Mesothelial cell of epicardium (in vitro differentiated cells): ENCODE results near the gene PBX2. TPM values are rescaled to one million over a fixed set of nuclear protein-coding genes. Genes with fewer than 3 reads are reported as not detected.

Experiments used
- DNase-seq, 2 experiments: peaks; one replicate each; pipeline ENCODE4 v3.0.0; 2021; ENCODE audit warnings: low spot score in 2 of 2; ENCODE audit not compliant: unreplicated experiment in 2 of 2
- H3K27ac Mint-ChIP-seq: 2 replicates; pipeline ENCODE4 v1.8.0; 2021; ENCODE audit warnings: mixed read lengths
- H3K27me3 Mint-ChIP-seq: 2 replicates; pipeline ENCODE4 v1.8.0; 2021; ENCODE audit warnings: low read depth, mixed read lengths
- H3K36me3 Mint-ChIP-seq: 2 replicates; pipeline ENCODE4 v1.8.0; 2021; ENCODE audit warnings: mixed read lengths
- H3K4me1 Mint-ChIP-seq: 2 replicates; pipeline ENCODE4 v1.8.0; 2021; ENCODE audit warnings: mixed read lengths
- H3K4me3 Mint-ChIP-seq: 2 replicates; pipeline ENCODE4 v1.8.0; 2021; ENCODE audit warnings: mild to moderate bottlenecking, moderate library complexity, mixed read lengths
- H3K9me3 Mint-ChIP-seq: 2 replicates; pipeline ENCODE4 v1.8.0; 2021; ENCODE audit warnings: mixed read lengths
- total RNA-seq: library from RNA; stranded (reverse); gene quantifications from 3 replicates; pipeline ENCODE4 v1.2.1, GENCODE V29; 2021
- TF ChIP-seq, protein P1 (sequence below): fragments of 200-600 bp; sonication (generic); IDR thresholded peaks from one replicate; pipeline ENCODE4 v1.5.0; 2021; ENCODE audit warnings: antibody characterized with exemption; ENCODE audit not compliant: unreplicated experiment

Gene PBX2
- total RNA-seq, 1 donor from 2014 or later, result 236 TPM

DNA sequence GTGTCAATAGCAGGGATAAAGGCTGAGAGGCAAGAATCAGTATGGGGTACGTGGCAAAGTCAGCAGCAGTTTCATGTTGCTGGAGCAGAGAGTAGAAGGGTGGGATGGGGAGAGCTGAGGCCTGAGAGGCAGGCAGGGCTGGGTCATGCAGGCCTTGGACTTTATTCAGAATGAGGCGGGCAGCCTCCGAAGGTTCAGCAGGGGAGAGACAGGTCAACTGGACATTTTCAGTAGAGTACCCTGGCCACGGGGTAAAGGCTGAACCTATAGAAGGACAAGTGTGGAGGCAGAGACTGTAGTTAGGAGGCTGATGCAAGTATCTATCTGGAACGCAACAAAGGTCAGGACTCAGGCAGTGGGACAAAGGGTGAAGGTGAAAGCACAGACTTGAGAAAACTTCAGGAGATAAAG lies 20.2 kb upstream of the PBX2 start:
- TF ChIP-seq, protein P1, sequence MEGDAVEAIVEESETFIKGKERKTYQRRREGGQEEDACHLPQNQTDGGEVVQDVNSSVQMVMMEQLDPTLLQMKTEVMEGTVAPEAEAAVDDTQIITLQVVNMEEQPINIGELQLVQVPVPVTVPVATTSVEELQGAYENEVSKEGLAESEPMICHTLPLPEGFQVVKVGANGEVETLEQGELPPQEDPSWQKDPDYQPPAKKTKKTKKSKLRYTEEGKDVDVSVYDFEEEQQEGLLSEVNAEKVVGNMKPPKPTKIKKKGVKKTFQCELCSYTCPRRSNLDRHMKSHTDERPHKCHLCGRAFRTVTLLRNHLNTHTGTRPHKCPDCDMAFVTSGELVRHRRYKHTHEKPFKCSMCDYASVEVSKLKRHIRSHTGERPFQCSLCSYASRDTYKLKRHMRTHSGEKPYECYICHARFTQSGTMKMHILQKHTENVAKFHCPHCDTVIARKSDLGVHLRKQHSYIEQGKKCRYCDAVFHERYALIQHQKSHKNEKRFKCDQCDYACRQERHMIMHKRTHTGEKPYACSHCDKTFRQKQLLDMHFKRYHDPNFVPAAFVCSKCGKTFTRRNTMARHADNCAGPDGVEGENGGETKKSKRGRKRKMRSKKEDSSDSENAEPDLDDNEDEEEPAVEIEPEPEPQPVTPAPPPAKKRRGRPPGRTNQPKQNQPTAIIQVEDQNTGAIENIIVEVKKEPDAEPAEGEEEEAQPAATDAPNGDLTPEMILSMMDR, result no peak
- no peak for DNase-seq
- Mint-ChIP-seq H3K9me3 (peaks cover 8% of the 10 kb centered on the region), H3K36me3 (no peaks in the 10 kb centered on the region), H3K27ac (no peak overlapping the region), H3K4me1 (no peaks in the 10 kb centered on the region), H3K4me3 (no peak overlapping the region), H3K27me3 (peaks cover 19% of the 10 kb centered on the region)

DNA sequence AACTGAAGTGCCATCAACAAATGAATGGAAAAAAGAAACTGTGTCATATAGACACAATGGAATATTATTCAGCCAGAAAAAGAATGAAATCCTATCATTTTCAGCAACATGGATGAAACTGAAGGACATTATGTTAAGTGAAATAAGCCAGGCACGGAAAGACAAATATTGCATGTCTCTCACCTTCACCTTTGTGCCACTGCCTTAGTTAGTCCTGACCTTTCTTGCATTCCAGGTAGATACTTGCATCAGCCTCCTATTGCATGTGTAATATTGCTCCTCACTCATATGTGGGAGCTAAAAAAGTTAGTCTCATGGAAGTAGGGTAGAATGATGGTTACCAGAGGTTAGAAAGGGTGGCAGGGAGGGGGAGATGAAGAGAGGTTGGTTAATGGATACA lies 19.0 kb upstream of the PBX2 start:
- DNase-seq, result no peak
- Mint-ChIP-seq H3K4me1 (no peaks in the 10 kb centered on the region), H3K27me3 (peaks cover 20% of the 10 kb centered on the region), H3K4me3 (no peak overlapping the region), H3K36me3 (no peaks in the 10 kb centered on the region), H3K9me3 (peaks cover 8% of the 10 kb centered on the region), H3K27ac (no peak overlapping the region)
- TF ChIP-seq, protein P1, result no peak

DNA sequence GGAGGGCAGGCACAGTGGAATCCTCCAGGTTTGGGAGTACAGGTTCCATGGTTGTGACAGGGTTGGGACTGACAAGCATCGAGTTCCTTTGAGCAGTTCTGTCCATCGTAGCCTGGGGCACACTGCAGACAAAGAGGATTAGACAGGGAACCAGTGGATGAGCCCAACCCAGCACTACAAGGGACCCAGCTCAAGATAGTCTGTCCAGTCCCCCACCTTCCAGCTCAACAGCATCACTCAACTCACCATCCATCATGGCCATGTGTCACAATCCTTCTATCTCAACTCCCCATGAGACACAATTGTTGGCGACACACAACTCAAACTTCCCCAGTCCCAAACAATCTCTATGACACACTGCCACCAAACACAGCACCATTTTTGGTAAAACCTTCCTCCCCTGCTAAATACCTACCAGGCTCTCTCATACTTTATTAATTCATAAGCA lies 14.3 kb upstream of the PBX2 start:
- peaks cover 2% of the 10 kb centered on the region for H3K4me1 Mint-ChIP-seq
- no peaks in the 10 kb centered on the region for H3K36me3 Mint-ChIP-seq
- H3K9me3 Mint-ChIP-seq, result peaks cover 8% of the 10 kb centered on the region
- no peak for DNase-seq
- H3K27ac Mint-ChIP-seq, result no peak overlapping the region
- TF ChIP-seq, protein P1, result no peak
- peaks cover 22% of the 10 kb centered on the region for H3K27me3 Mint-ChIP-seq
- no peak overlapping the region for H3K4me3 Mint-ChIP-seq

DNA sequence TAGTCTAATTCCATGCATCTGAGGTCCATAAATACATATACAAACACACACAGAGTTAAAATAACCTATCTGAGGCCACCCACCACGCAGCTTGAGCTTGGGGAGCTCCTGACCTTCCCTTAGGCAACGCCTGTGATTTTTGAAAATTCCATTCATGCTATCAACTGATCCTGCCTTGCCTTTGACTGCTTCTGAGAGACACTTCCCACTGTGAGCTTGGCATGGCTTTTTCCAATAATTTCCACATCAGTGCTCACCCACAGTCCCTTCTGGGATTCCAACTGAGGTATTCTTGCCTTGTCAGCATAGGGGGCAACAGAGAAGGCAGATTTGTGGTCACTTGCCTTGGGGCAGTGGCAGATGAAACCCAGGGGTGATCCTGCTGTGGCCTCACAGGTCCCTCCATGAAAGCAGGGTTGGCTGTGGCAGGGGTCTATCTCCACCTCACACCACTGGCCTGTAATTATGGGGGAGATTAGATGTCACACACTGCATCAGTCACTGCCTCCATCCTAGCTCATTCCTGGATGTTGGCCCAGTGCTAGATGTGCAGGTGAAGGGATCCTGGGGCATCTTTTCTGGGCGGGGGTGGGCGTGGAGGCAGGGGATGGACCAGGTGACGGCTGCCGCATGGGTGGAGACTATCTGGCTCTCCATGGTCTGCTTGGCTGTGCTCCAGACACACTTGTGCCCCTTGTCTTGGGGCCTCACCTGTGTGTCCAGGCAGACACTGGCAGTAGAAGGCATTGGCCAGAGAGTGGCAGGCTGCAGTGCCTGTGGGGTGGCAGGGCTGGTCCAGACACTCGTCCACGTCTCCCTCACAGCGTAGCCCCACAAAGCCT lies 13.6 kb upstream of the PBX2 start:
- TF ChIP-seq, protein P1, result no peak
- peaks cover 2% of the 10 kb centered on the region for H3K4me1 Mint-ChIP-seq
- H3K4me3 Mint-ChIP-seq, result no peak overlapping the region
- peaks cover 8% of the 10 kb centered on the region for H3K9me3 Mint-ChIP-seq
- H3K27ac Mint-ChIP-seq, result no peak overlapping the region
- no peaks in the 10 kb centered on the region for H3K36me3 Mint-ChIP-seq
- no peak for DNase-seq
- peaks cover 15% of the 10 kb centered on the region for H3K27me3 Mint-ChIP-seq

DNA sequence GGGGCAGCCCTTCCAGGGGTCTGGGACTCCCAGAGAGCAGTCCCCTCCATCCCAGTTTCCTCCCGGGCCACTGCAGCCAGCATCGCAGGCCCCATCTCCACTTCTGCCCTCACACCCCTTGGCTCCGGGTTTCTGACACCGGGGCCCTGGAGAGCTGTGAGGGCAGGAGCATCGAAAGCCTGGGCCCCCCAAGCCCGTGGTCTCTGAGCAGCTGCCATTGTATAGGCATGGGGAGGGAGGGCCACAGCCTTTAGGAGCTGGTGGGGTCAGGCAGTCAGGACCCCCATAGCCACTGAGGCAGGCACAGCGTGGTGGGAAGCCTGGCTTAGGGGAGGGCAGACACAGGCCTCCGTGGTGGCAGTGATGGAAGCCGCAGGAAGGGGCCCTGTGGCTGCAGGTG lies 12.2 kb upstream of the PBX2 start:
- H3K4me3 Mint-ChIP-seq, result no peak overlapping the region
- H3K36me3 Mint-ChIP-seq, result no peaks in the 10 kb centered on the region
- peaks cover 8% of the 10 kb centered on the region for H3K9me3 Mint-ChIP-seq
- H3K27me3 Mint-ChIP-seq, result peaks cover 14% of the 10 kb centered on the region
- TF ChIP-seq, protein P1, result no peak
- no peak for DNase-seq
- H3K27ac Mint-ChIP-seq, result no peak overlapping the region
- H3K4me1 Mint-ChIP-seq, result peaks cover 2% of the 10 kb centered on the region
